CD14-positive monocyte (primary cell): ENCODE results near the gene DTNBP1. TPM values are rescaled to one million over a fixed set of nuclear protein-coding genes. Genes with fewer than 3 reads are reported as not detected.

Source experiments
- DNase-seq, 3 donors: peaks; one replicate each; pipeline ENCODE4 v3.0.0-alpha.2; 2011 to 2022
- H2AFZ ChIP-seq: 2 replicates; pipeline ENCODE4 v1.6.0; 2012; ENCODE audit warnings: mild to moderate bottlenecking, low read depth, low read length, inconsistent platforms; ENCODE audit not compliant: insufficient read depth, poor library complexity, severe bottlenecking
- H3K27ac ChIP-seq, 2 donors: 1 replicate in 1 of 2; 2 replicates in 1 of 2; pipeline ENCODE4 v1.5.1; 2012 to 2013; ENCODE audit warnings: low read length in 2 of 2, control low read depth in 1 of 2, inconsistent platforms in 1 of 2, low read depth in 1 of 2, mild to moderate bottlenecking in 1 of 2
- H3K27me3 ChIP-seq, 2 donors: one replicate each; pipeline versions ENCODE4 v1.6.0 to v1.6.1; 2011 to 2013; ENCODE audit warnings: low read length in 2 of 2; ENCODE audit not compliant: control insufficient read depth in 2 of 2, insufficient read depth in 2 of 2
- H3K36me3 ChIP-seq, 2 donors: replicated peaks in 1 of 2; 1 replicate in 1 of 2; 2 replicates in 1 of 2; pipeline versions ENCODE4 v1.5.1 to v1.6.1; 2012 to 2013; ENCODE audit warnings: low read length in 2 of 2, control low read depth in 1 of 2, inconsistent platforms in 1 of 2, mild to moderate bottlenecking in 1 of 2; ENCODE audit not compliant: insufficient read depth in 2 of 2, control insufficient read depth in 1 of 2
- H3K4me1 ChIP-seq, 2 donors: 1 replicate in 1 of 2; 2 replicates in 1 of 2; pipeline versions ENCODE4 v1.5.1 to v1.6.1; 2012 to 2013; ENCODE audit warnings: low read length in 2 of 2, control low read depth in 1 of 2, inconsistent platforms in 1 of 2, mild to moderate bottlenecking in 1 of 2, moderate library complexity in 1 of 2; ENCODE audit not compliant: insufficient read depth in 2 of 2, control insufficient read depth in 1 of 2
- H3K4me2 ChIP-seq: replicated peaks from 2 replicates; pipeline ENCODE3; 2012; ENCODE audit warnings: low read length, moderate library complexity, mild to moderate bottlenecking; ENCODE audit not compliant: poor library complexity, severe bottlenecking; ENCODE audit errors: extremely low read depth
- H3K4me3 ChIP-seq, 3 experiments: fragments of 200-600 bp in 1 of 3; sonication (generic) in 1 of 3; replicated peaks in 1 of 3; 1 replicate in 2 of 3; 2 replicates in 1 of 3; pipeline ENCODE4 v1.5.1; 2011 to 2013; ENCODE audit warnings: low read length in 3 of 3, mild to moderate bottlenecking in 3 of 3, control low read depth in 2 of 3, low read depth in 2 of 3, inconsistent platforms in 1 of 3, moderate library complexity in 1 of 3
- H3K79me2 ChIP-seq: 2 replicates; pipeline ENCODE4 v1.6.0; 2012; ENCODE audit warnings: mild to moderate bottlenecking, control low read depth, inconsistent platforms, low read length, moderate library complexity; ENCODE audit not compliant: insufficient read depth
- H3K9ac ChIP-seq: 2 replicates; pipeline ENCODE4 v1.6.0; 2017; ENCODE audit warnings: low read length, mild to moderate bottlenecking; ENCODE audit not compliant: insufficient read depth, poor library complexity, severe bottlenecking
- H3K9me3 ChIP-seq, 2 donors: replicated peaks in 1 of 2; 1 replicate in 1 of 2; 2 replicates in 1 of 2; pipeline versions ENCODE4 v1.5.1 to v1.6.1; 2012 to 2013; ENCODE audit warnings: low read length in 2 of 2, control low read depth in 1 of 2; ENCODE audit not compliant: control insufficient read depth in 1 of 2, insufficient read depth in 1 of 2
- H4K20me1 ChIP-seq: 2 replicates; pipeline ENCODE4 v1.6.0; 2012; ENCODE audit warnings: mild to moderate bottlenecking, low read length, control low read depth, moderate library complexity; ENCODE audit not compliant: insufficient read depth
- H3K27ac Mint-ChIP-seq, 7 donors: one replicate each; pipeline ENCODE4 v1.8.0; 2020; ENCODE audit warnings: mild to moderate bottlenecking in 7 of 7, mixed read lengths in 7 of 7, moderate library complexity in 6 of 7, inconsistent platforms in 2 of 7
- H3K27me3 Mint-ChIP-seq, 3 donors: one replicate each; pipeline ENCODE4 v1.8.0; 2021 to 2022; ENCODE audit warnings: low read depth in 3 of 3, mild to moderate bottlenecking in 3 of 3, mixed read lengths in 3 of 3, moderate library complexity in 3 of 3, inconsistent platforms in 1 of 3
- H3K36me3 Mint-ChIP-seq, 2 donors: one replicate each; pipeline ENCODE4 v1.8.0; 2020; ENCODE audit warnings: mixed read lengths in 2 of 2, inconsistent platforms in 1 of 2, mild to moderate bottlenecking in 1 of 2
- H3K4me1 Mint-ChIP-seq: one replicate; pipeline ENCODE4 v1.8.0; 2020; ENCODE audit warnings: mild to moderate bottlenecking, mixed read lengths
- H3K4me3 Mint-ChIP-seq, 2 donors: one replicate each; pipeline ENCODE4 v1.8.0; 2020; ENCODE audit warnings: mild to moderate bottlenecking in 2 of 2, mixed read lengths in 2 of 2, moderate library complexity in 1 of 2
- H3K9me3 Mint-ChIP-seq, 7 donors: one replicate each; pipeline ENCODE4 v1.8.0; 2020 to 2022; ENCODE audit warnings: mixed read lengths in 7 of 7, mild to moderate bottlenecking in 6 of 7, moderate library complexity in 6 of 7, inconsistent platforms in 2 of 7
- WGBS: methylation state at CpG from one replicate; pipeline ENCODE4 v1.1.5; 2013; ENCODE audit warnings: missing lambda C conversion rate; ENCODE audit not compliant: insufficient coverage; 5-methylcytosine and 5-hydroxymethylcytosine counted together
- intact Hi-C, 2 donors: fragments of 100-400 bp; cut with micrococcal nuclease; formaldehyde crosslinking; loops; one replicate each; pipeline versions ENCODE4 v1.15.0 to v1.15.1; 2023
- polyA plus RNA-seq, 3 donors: library from polyadenylated mRNA; depleted of rRNA in 1 of 3; unstranded in 2 of 3; stranded (reverse) in 1 of 3; fragments of 300-500 nt in 2 of 3; fragments of >200 nt in 1 of 3; fragmentation: Illumina TruSeq in 2 of 3; gene quantifications; 1 replicate in 2 of 3; 2 replicates in 1 of 3; pipeline ENCODE4 v1.2.3, GENCODE V29; 2012 to 2021
- TF ChIP-seq, protein P1 (sequence below): fragments of 200-600 bp; IDR thresholded peaks from one replicate; pipeline ENCODE4 v1.8.0; 2022; ENCODE audit warnings: antibody characterized with exemption, mild to moderate bottlenecking

The DTNBP1 gene
- polyA plus RNA-seq, 3 donors, result 19.7 to 26.9 (median 20.5) TPM

DNA sequence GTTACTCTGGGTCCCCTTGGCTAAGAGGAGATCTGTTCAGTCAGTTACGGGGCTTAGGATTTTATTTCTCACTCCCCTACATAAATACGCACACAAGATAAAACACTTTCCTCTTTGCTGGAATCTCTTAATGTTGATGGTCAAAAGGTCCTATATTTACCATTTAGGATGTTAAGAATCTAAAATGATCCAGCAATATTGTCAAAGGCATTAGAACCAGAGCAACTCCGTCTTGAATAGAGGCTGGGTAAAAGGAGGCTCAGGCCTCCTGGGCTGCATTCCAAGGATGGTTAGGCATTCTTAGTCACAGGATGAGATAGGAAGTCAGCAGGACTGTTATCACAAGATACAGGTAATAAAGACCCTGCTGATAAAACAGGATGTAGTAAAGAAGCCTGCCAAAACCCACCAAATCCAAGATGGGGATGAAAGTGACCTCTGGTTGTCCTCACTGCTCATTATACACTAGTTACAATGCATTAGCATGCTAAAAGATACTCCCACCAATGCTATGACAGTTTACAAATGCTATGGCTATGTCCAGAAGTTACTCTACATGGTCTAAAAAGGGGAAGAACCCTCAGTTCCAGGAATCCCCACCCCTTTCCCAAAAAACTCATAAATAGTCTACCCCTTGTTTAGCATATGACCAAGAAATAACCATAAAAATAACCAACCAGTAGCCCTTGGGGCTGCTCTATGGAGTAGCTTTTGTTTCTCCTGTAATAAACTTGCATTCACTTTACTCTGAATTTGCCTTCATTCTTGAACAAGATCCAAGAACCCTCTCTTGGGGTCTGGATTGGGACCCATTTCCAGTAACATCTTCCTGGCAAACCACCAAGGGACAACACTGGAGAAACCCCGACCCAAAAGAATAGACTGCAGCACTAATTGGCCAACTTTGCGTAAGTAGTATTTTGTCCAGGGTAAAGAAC is 107.5 kb downstream of the DTNBP1 start:
- TF ChIP-seq, protein P1, sequence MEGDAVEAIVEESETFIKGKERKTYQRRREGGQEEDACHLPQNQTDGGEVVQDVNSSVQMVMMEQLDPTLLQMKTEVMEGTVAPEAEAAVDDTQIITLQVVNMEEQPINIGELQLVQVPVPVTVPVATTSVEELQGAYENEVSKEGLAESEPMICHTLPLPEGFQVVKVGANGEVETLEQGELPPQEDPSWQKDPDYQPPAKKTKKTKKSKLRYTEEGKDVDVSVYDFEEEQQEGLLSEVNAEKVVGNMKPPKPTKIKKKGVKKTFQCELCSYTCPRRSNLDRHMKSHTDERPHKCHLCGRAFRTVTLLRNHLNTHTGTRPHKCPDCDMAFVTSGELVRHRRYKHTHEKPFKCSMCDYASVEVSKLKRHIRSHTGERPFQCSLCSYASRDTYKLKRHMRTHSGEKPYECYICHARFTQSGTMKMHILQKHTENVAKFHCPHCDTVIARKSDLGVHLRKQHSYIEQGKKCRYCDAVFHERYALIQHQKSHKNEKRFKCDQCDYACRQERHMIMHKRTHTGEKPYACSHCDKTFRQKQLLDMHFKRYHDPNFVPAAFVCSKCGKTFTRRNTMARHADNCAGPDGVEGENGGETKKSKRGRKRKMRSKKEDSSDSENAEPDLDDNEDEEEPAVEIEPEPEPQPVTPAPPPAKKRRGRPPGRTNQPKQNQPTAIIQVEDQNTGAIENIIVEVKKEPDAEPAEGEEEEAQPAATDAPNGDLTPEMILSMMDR, result no peak

DNA sequence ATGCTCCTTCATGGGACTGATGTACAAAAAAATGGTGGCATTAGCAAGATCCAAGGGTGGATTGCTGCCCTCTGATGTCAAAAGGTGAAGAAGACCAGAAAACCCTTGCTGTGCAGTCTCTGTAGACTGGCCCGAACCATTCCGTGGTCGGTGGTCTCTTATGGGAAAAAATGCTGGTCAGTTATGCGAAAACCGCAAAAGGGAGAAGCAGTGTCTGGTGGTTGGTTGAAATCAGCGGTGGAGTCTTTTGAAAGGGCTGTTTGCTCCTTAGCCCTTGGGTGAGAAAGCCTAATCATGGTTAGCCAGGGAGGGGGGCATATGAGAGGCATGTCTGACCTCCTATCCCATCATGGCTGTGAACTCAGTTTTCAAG is 108.1 kb downstream of the DTNBP1 start:
- intact Hi-C loops, result no loop called here
- Histone ChIP-seq H4K20me1 (peaks cover 54% of the 10 kb centered on the region), H3K4me2 (no peak overlapping the region), H2AFZ (no peak overlapping the region), H3K27ac (no peak overlapping the region), H3K36me3 (no peaks in the 10 kb centered on the region), H3K4me3 (no peak overlapping the region), H3K27me3 (no peaks in the 10 kb centered on the region), H3K9me3 (no peaks in the 10 kb centered on the region), H3K9ac (no peak overlapping the region), H3K79me2 (peaks cover 11% of the 10 kb centered on the region), H3K4me1 (peaks cover 0 to 17% of the 10 kb centered on the region in 2 donors)
- peaks cover 0 to 2% (median 0%) of the 10 kb centered on the region in 3 donors for H3K27me3 Mint-ChIP-seq
- TF ChIP-seq, protein P1, result no peak
- WGBS, result 96% methylated on average over 6 of the region's 6 CpGs
- no peak overlapping the region for H3K4me3 Mint-ChIP-seq
- H3K9me3 Mint-ChIP-seq, result no peaks in the 10 kb centered on the region
- DNase-seq, result no peak
- H3K4me1 Mint-ChIP-seq, result peaks cover 28% of the 10 kb centered on the region
- H3K36me3 Mint-ChIP-seq, result peaks cover 13 to 20% of the 10 kb centered on the region in 2 donors
- peak overlapping the region in 1 of 7 donors; percentile 55 for H3K27ac Mint-ChIP-seq

More for the DNA sequence above, 107.5 kb downstream of the DTNBP1 start:
- Histone ChIP-seq H3K4me2 (no peak overlapping the region), H3K9me3 (no peaks in the 10 kb centered on the region), H3K9ac (no peak overlapping the region), H4K20me1 (peaks cover 49% of the 10 kb centered on the region), H3K4me3 (no peak overlapping the region), H3K79me2 (peaks cover 11% of the 10 kb centered on the region), H3K4me1 (peaks cover 0 to 17% of the 10 kb centered on the region in 2 donors), H2AFZ (no peak overlapping the region), H3K27me3 (no peaks in the 10 kb centered on the region), H3K36me3 (no peaks in the 10 kb centered on the region), H3K27ac (no peak overlapping the region)
- Mint-ChIP-seq H3K4me3 (no peak overlapping the region), H3K27ac (peak overlapping the region in 1 of 7 donors; percentile 40), H3K9me3 (no peaks in the 10 kb centered on the region), H3K4me1 (peaks cover 26% of the 10 kb centered on the region), H3K36me3 (peaks cover 13 to 20% of the 10 kb centered on the region in 2 donors), H3K27me3 (peaks cover 0 to 2% (median 0%) of the 10 kb centered on the region in 3 donors)
- DNase-seq, result no peak
- 80% methylated on average over 2 of the region's 5 CpGs for WGBS
- intact Hi-C loops, result no loop called here
